ENCODE measurements around the gene SVEP1. TPM values are rescaled to one million over a fixed set of nuclear protein-coding genes. Genes with fewer than 3 reads are reported as not detected.

SVEP1 gene
- total RNA-seq, 1 donor from 2014 or later, result 1.3 TPM

- DNase-seq (ENCODE audit: low read depth) (no peak), FAIRE-seq (no peak)
- Histone ChIP-seq H3K4me3 (ENCODE audit: low read depth, low read length) (no peak overlapping the region), H3K36me3 (ENCODE audit: control insufficient read depth, insufficient read depth, low read length) (no peaks in the 10 kb centered on the region), H3K27me3 (ENCODE audit: control insufficient read depth, insufficient read depth, low read length) (no peaks in the 10 kb centered on the region)
- no peak for TF ChIP-seq CTCF (IDR thresholded peaks at IDR 0.05; ENCODE audit: insufficient read depth, low read length, severe bottlenecking)
Measured at GRCh38 chr9:110588296-110588695, 8.8 kb upstream of the SVEP1 start.

- Histone ChIP-seq H3K4me3 (ENCODE audit: low read depth, low read length) (no peak overlapping the region), H3K36me3 (ENCODE audit: control insufficient read depth, insufficient read depth, low read length) (no peaks in the 10 kb centered on the region), H3K27me3 (ENCODE audit: control insufficient read depth, insufficient read depth, low read length) (peaks cover 8% of the 10 kb centered on the region)
- TF ChIP-seq CTCF (IDR thresholded peaks at IDR 0.05; ENCODE audit: insufficient read depth, low read length, severe bottlenecking), result no peak
- DNase-seq (ENCODE audit: low read depth) (no peak), FAIRE-seq (no peak)
Measured at GRCh38 chr9:110583237-110583636, 3.7 kb upstream of the SVEP1 start.

- Histone ChIP-seq H3K4me3 (ENCODE audit: low read depth, low read length) (no peak overlapping the region), H3K27me3 (ENCODE audit: control insufficient read depth, insufficient read depth, low read length) (peaks cover 8% of the 10 kb centered on the region), H3K36me3 (ENCODE audit: control insufficient read depth, insufficient read depth, low read length) (no peaks in the 10 kb centered on the region)
- no peak for DNase-seq (ENCODE audit: low read depth)
- FAIRE-seq, result no peak
- TF ChIP-seq CTCF (IDR thresholded peaks at IDR 0.05; ENCODE audit: insufficient read depth, low read length, severe bottlenecking), result no peak
Measured at GRCh38 chr9:110582156-110582555, 2.6 kb upstream of the SVEP1 start.

GRCh38 chr9:110580850-110581249 lies 1.3 kb upstream of the SVEP1 start:
- FAIRE-seq (peak; percentile 86), DNase-seq (ENCODE audit: low read depth) (peak; percentile 95)
- TF ChIP-seq CTCF (IDR thresholded peaks at IDR 0.05; ENCODE audit: insufficient read depth, low read length, severe bottlenecking), result no peak
- no peak overlapping the region for H3K4me3 ChIP-seq (ENCODE audit: low read depth, low read length)
- no peaks in the 10 kb centered on the region for H3K36me3 ChIP-seq (ENCODE audit: control insufficient read depth, insufficient read depth, low read length)
- H3K27me3 ChIP-seq (ENCODE audit: control insufficient read depth, insufficient read depth, low read length), result peaks cover 8% of the 10 kb centered on the region

- TF ChIP-seq CTCF (IDR thresholded peaks at IDR 0.05; ENCODE audit: insufficient read depth, low read length, severe bottlenecking), result no peak
- DNase-seq (ENCODE audit: low read depth) (no peak), FAIRE-seq (no peak)
- no peaks in the 10 kb centered on the region for H3K36me3 ChIP-seq (ENCODE audit: control insufficient read depth, insufficient read depth, low read length)
- H3K27me3 ChIP-seq (ENCODE audit: control insufficient read depth, insufficient read depth, low read length), result peaks cover 8% of the 10 kb centered on the region
- H3K4me3 ChIP-seq (ENCODE audit: low read depth, low read length), result peak overlapping the region; percentile 44
Measured at GRCh38 chr9:110579862-110580219, 300 bp upstream of the SVEP1 start.

GRCh38 chr9:110578575-110579033 lies 937 bp downstream of the SVEP1 start:
- Histone ChIP-seq H3K4me3 (ENCODE audit: low read depth, low read length) (peak overlapping the region; percentile 44), H3K27me3 (ENCODE audit: control insufficient read depth, insufficient read depth, low read length) (peaks cover 8% of the 10 kb centered on the region), H3K36me3 (ENCODE audit: control insufficient read depth, insufficient read depth, low read length) (no peaks in the 10 kb centered on the region)
- no peak for DNase-seq (ENCODE audit: low read depth)
- no peak for TF ChIP-seq CTCF (IDR thresholded peaks at IDR 0.05; ENCODE audit: insufficient read depth, low read length, severe bottlenecking)
- FAIRE-seq, result no peak

Data from bronchial epithelial cell (primary cell).